ENCODE measurements around the gene KCP. TPM values are rescaled to one million over a fixed set of nuclear protein-coding genes. Genes with fewer than 3 reads are reported as not detected.
A peak's percentile ranks its signal among the peaks of the same experiment; 100 is the strongest.

KCP gene
- total and polyA plus RNA-seq, 10 of the 15 experiments (the other 5 are each of a cell fraction or from before 2014, with no cell fraction given) = 0.05 to 7.8 (median 2.5) TPM

DNA sequence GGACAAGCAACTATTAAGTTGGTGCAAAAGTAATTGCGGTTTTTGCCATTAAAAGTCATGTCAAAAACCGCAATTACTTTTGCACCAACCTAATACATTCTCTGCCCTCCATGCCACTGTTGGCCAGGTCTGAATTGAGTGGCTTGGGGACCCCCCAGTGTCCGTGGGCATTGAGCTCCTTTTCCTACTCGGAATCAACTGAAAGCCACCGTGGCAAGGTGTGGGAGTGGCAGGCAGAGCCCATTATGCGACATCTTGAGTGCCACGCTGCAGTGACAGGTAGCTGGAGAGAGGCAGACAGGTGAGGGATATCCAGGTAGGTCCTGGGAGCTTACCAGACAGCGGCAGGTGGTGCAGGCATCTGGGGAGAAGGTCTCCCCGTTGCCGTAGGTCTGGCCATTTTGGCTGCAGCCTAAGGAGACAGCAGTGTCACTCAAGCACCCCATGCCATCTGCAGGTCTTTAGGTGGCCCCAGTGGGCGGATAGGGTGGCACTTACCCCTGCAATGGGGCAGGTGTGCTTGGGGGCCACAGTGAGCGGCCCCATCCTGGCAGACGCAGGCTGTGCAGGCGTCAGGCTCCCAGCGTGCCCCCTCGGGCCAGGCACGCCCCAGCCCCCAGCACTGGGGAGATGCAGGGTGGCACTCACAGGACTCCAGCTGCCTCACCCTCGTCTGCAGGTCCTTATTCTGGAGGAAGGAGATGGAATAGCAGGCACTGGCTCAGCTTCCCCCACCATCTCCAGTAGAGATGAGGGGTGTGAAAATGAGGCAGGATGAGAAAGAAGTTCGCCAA lies 3.5 kb downstream of the KCP start:
- no peaks in the 10 kb centered on the region for H3K27me3 ChIP-seq (replicated peaks in 1 of 2; ENCODE audit: control insufficient read depth in 2 of 2, insufficient read depth in 2 of 2, low read length in 1 of 2)
- peaks cover 13% of the 10 kb centered on the region for H3K4me1 ChIP-seq (ENCODE audit: control insufficient read depth, insufficient read depth, low read length)
- H3K4me3 ChIP-seq = no peak overlapping the region
- TF ChIP-seq, protein P1, sequence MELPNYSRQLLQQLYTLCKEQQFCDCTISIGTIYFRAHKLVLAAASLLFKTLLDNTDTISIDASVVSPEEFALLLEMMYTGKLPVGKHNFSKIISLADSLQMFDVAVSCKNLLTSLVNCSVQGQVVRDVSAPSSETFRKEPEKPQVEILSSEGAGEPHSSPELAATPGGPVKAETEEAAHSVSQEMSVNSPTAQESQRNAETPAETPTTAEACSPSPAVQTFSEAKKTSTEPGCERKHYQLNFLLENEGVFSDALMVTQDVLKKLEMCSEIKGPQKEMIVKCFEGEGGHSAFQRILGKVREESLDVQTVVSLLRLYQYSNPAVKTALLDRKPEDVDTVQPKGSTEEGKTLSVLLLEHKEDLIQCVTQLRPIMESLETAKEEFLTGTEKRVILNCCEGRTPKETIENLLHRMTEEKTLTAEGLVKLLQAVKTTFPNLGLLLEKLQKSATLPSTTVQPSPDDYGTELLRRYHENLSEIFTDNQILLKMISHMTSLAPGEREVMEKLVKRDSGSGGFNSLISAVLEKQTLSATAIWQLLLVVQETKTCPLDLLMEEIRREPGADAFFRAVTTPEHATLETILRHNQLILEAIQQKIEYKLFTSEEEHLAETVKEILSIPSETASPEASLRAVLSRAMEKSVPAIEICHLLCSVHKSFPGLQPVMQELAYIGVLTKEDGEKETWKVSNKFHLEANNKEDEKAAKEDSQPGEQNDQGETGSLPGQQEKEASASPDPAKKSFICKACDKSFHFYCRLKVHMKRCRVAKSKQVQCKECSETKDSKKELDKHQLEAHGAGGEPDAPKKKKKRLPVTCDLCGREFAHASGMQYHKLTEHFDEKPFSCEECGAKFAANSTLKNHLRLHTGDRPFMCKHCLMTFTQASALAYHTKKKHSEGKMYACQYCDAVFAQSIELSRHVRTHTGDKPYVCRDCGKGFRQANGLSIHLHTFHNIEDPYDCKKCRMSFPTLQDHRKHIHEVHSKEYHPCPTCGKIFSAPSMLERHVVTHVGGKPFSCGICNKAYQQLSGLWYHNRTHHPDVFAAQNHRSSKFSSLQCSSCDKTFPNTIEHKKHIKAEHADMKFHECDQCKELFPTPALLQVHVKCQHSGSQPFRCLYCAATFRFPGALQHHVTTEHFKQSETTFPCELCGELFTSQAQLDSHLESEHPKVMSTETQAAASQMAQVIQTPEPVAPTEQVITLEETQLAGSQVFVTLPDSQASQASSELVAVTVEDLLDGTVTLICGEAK (IDR thresholded peaks at IDR 0.05; ENCODE audit: borderline replicate concordance) = peak; percentile 69
- no peak for TF ChIP-seq CREM (IDR thresholded peaks at IDR 0.05; ENCODE audit: low read depth)
- BruUV-seq (replicated peaks) = no TSS peak
- ChIA-PET SMC1A (ENCODE audit: uncharacterized antibody, unreplicated experiment) (interaction anchor here (0.7 kb wide), 1 partner anchor 52 kb away, joined by 3 read pairs; no protein-coding TSS in a partner anchor), POLR2A (no interaction called here), RAD21 (ENCODE audit: unreplicated experiment) (interaction anchor here (1.1 kb wide), 1 partner anchor 183 kb away, joined by 5 read pairs; no protein-coding TSS in a partner anchor), CTCF (interaction anchor here (0.9 to 5.3 kb wide), 3 partner anchors 33 to 183 kb away, joined by 3 to 41 read pairs (median 4); no protein-coding TSS in a partner anchor)
- no peak overlapping the region for H3K4me2 ChIP-seq (ENCODE audit: control insufficient read depth, insufficient read depth)
- H2AFZ ChIP-seq (ENCODE audit: control insufficient read depth, low read depth, low read length) = no peak overlapping the region
- H3K27ac ChIP-seq (ENCODE audit: control insufficient read depth, insufficient read depth) = no peak overlapping the region
- WGBS (ENCODE audit: insufficient coverage, insufficient replicate concordance, low lambda C conversion rate, missing lambda C conversion rate) = 61% methylated on average over 19 of the region's 19 CpGs
- H3K9me3 ChIP-seq (replicated peaks; ENCODE audit: control insufficient read depth, insufficient read depth, low read length) = no peaks in the 10 kb centered on the region
- DNase-seq (ENCODE audit: low read depth, low spot score) (no peak), FAIRE-seq (no peak), ATAC-seq (no peak)
- intact Hi-C loops (cut with micrococcal nuclease; ENCODE audit: unreplicated experiment) = no loop called here
- H4K20me1 ChIP-seq (ENCODE audit: control insufficient read depth, insufficient read depth) = no peaks in the 10 kb centered on the region
- no peaks in the 10 kb centered on the region for H3K79me2 ChIP-seq (ENCODE audit: control insufficient read depth, insufficient read depth, low read length)
- in situ Hi-C loops (cut with MboI) = loop anchor here (5.0 kb wide), 2 partner anchors 185 to 305 kb away; no protein-coding TSS in a partner anchor
- H3K9ac ChIP-seq (ENCODE audit: control insufficient read depth, insufficient read depth, low read length) = no peak overlapping the region
- H3K36me3 ChIP-seq (ENCODE audit: control insufficient read depth in 2 of 2, insufficient read depth in 2 of 2, low read length in 1 of 2) = no peaks in the 10 kb centered on the region

Measured in GM12878 (cell line).